Activated CD4-positive, alpha-beta T cell treated with anti-CD3 and anti-CD28 coated beads, Interleukin-2, Interleukin-4, amounts not matched to agents 100 ng/mL and 50 ng/mL, durations not matched to agents 16 hours and 8 hours (primary cell): ENCODE measurements around the gene SOX6.
A peak's percentile ranks its signal among the peaks of the same experiment; 100 is the strongest.

ENCODE experiments used
- DNase-seq: peaks from one replicate; pipeline ENCODE4 v3.0.0-alpha.2; 2020; ENCODE audit warnings: low spot score

SOX6 gene

DNA sequence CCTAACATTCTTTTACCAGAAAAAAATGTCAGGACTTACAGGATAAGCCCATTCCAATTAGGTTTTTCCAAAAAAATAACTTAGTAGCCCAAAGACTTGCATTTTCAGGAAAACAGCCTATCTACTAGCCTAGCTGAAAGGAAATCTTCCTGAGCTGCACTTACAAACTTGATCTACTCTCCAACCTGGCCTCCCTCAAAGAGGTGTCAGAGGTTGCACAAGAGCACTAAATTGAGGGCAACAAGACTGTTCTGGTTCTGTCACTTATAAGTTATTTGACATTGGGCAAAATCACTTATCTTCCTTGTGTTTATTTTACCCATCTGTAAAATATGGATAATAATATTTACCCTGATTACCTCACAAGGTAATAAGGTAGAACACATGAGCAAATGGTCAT lies 7.9 kb upstream of the SOX6 start:
- DNase-seq = no peak

DNA sequence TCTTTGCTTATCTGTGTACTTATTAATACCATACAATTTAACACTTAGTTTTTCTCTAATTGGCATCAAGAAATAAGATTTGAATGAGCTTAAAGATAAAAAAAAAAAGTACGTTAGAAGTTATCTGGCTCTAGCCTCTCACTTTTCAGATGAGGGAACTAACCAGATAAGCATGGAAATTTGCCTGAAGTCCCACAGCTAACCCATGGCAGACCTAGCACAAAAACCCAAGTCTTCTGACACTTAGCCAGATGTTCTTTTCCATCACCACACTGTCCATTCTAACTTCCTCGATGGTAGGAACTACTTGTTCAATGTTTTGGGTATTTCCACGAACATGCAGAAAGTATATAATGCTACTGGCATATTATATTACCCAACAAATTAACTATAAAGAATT lies 7.4 kb upstream of the SOX6 start:
- no peak for DNase-seq

DNA sequence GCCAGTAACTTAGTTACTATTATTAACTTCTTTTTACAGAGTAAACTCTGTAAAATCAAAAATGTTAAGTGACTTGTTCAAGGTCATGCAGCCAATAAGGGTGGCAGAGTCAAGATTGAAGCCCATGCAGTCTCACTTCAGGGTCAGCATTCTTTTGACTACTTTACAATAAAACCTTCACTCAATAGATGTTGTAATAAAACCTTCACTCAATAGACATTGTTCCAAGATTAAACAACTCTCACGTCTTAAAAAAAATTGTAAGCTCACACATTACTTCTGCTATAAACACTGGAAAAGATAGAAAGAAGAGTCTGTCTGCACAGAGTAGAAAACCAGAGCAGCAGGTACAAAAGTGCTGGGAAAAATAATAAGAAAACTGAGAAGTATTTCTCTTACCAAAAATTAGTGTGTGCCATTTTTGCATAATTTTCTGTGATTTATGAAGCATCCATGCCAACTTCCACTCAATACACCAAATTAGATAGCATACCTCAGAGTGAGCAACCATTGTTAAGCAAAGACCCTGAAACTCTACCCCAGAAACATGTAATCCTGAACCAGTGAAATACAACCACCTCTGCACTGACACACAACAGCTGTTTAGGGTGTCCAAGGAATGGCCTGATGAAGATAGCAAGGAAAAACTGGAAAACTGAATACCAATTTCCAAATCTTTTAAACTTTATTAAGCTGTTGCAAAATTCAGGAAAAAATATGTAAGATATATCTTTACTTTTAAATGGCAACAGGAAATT lies 4.9 kb upstream of the SOX6 start:
- DNase-seq = no peak

DNA sequence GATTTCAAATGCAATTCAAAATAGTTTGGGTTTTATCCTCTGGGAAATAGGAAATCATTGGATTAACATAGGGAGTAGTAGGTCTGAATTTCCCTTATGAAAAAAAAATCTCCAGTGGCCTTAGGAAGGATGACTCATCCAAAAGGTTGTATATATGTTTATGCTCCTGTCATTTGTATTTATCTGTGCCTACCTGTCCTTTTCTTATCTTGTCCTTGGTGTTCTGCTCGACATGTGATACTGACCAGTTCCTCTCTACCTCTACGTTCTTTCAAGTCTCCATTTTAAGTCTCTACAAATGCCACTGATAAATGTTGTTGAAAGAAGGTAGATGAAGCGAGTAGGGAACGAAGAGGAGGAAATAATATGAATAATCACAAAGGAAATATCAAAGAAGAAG lies 3.0 kb upstream of the SOX6 start:
- DNase-seq = no peak

DNA sequence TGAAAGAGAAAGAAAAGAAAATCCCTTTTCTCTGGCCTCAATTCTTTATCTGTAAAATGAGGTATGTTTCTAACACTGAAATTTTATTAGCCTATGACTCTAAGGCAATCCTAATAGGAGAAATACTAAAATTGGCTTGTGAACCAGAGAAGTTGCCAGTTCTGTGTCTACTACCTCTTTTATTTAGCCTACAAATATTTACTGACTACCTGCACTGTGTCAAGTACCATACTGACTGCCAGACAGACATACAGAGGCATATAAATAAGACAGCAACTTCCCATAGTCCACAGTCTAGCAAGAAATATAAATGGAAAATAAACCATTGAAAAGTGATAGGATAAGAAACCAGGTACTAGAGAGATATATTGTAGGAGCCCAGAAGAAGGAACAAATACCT lies 2.4 kb upstream of the SOX6 start:
- DNase-seq = no peak

DNA sequence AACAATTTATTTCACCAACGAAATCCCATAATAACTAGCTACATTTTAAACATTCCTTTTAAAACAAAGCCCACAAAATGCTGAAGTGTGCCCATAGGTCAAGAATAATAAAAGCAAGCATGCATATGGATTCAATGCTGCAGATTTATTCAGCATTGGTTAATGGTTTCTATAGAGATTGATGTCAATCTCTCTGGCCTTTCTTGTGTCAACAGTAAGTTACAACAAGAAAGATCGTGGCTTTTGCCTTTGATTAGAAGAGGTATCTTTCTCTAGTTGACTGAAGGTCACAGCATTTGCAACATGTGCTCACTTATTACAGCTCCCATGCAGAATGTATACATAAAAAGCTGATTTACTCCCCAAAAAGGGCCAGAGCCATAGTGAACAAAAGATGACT lies 1.4 kb upstream of the SOX6 start:
- no peak for DNase-seq

DNA sequence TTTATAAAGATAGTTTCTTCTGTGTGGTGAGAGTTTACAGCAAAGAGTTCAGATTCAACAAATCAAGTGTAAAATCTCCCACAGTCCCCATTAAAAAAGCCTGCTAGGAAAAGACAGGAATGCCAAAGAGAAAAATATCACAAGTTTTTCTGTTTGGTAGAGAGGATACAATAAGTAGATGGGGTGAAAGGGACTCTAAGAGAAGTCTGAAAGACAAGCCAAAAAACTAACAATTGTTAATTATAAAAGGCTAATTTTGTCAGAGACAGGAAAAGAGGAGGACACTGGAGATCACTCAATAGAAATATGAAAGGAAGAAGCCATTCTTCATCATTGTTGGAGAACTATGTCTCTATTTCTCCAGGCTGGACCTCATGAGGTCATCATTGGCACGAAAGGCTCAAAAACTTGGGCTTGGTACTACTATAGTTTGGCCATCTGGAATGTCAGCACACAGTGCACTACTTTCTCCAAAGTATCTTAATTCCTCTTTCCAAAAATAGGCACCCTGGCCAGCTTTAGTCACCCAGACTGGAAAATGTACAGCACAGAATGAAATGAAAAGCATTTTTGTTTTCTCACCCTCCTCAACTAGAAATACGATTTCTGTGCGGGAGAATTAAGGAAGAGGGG lies 531 bp upstream of the SOX6 start:
- no peak for DNase-seq

DNA sequence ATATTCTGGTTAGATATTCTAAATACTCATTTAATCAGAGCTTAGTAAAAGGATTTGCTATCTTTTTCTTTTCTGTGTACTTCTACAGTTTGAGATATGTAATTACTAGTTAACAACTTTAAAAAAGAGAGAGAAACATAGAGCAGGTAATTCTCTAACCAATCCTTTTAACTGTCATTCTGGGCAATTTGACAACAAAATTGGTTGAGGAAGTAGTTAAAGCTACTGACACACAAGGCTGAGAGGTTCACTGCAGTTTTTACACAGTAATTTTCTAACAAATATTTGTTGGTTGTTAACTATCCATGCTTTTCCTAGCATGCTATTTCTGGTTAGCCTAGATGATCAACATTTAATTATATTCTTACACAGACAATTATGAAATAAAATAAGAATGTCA lies 3.6 kb downstream of the SOX6 start:
- DNase-seq = no peak

DNA sequence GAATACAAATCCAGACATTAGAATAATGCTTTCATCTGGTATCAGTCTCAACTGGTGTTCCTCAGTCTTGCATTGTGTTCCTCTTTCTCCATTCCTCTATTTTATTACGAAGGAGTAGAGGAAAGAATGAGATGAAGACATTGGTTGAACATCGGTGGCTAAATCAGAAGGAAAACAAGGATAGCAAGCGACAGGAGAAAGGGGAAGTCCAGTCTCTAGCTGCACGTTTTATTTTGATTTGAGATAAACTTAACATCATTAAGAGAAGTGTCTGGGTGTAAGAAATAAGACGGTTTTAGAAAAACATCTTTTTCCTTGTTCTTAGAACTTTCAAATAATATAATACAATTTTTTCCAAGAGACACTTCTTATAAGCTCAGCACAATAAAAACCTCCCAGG lies 6.2 kb downstream of the SOX6 start:
- DNase-seq = no peak

DNA sequence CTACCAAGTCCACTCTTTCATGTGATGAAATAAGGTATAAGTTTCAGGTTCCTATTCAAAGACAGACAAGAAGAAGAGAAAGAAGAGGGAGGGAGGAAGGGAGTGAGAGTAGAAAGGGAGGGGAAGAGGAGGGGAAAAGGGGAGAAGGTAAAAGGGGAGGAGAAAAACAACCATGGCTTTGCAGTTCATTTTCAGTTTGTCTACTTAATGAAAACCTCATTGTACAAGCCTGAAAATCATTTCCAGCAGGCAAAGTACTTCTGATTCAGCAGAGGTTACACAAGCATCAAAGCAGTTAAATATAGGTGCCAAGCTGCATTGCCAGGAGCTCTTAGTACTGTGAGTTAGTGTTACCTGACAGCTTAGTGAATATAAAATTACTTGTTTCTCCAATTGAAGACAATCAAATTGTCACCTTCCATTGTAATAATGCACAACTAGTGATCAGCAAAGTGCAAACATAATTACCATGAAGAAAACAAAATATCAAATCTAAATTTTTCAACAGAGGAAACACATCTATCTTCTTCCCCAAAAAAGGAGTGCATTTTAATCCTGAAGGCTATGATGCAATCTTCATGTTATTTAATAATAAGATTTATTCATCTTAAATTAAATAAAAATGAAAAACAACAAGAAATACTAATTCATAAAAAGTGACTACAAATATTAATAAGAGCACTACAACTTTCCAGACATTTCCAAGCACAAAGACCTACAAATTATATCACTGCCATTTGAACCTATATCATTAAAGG lies 8.2 kb downstream of the SOX6 start:
- DNase-seq = no peak

DNA sequence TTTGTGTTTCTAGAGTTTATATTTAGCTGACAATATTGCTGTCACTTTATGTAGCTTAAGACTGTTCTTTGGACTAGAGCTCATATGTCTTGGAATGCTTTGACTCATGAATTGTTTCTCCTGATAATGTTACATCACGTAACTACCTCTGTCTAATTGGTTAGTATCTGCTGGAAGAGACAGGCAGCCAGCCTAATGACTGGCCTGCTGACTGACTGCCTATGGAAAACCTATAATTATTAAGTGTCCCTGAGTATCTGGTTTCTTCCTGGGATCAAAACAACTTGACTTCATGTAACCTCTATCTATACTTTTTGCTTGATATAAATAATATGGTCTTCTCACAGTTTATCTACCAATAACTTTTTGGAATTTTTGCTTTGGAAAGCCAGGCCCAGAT lies 9.4 kb downstream of the SOX6 start:
- no peak for DNase-seq

DNA sequence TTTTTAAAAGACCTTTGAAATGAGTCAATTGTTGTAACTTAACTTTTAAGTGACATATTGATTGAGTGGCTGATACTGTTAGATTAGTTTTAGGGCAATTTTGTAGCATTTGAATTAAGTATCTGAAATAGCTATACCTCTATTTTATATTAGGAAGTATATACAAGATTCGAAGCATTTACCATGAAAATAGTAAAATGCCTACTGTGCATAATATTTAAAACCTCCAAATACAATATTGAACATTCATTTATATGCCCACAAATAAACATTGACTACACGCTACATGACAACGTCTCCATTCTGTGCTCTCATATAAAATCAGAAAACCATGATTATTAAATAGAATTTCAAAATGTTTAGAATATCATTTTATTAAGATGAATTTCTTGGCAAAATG lies 14.5 kb downstream of the SOX6 start:
- DNase-seq = no peak

DNA sequence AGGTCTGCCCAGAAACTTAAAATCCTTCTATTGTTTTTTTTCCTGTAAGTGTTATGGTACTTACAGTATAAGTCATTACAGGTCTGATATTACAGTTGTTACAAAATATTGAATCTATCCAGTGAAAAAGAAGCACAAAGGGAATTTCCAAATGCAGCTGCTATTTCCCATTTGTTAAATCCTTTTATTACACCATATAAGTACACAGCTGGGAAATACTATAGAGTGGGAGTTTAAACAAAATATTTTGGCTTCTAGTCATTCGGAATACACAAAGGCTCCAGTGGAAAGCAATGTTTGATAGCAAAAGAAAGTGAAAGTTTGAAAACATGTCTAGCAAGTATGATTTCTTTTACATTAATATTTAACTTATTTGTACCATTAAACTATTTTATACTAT lies 18.0 kb downstream of the SOX6 start:
- no peak for DNase-seq

DNA sequence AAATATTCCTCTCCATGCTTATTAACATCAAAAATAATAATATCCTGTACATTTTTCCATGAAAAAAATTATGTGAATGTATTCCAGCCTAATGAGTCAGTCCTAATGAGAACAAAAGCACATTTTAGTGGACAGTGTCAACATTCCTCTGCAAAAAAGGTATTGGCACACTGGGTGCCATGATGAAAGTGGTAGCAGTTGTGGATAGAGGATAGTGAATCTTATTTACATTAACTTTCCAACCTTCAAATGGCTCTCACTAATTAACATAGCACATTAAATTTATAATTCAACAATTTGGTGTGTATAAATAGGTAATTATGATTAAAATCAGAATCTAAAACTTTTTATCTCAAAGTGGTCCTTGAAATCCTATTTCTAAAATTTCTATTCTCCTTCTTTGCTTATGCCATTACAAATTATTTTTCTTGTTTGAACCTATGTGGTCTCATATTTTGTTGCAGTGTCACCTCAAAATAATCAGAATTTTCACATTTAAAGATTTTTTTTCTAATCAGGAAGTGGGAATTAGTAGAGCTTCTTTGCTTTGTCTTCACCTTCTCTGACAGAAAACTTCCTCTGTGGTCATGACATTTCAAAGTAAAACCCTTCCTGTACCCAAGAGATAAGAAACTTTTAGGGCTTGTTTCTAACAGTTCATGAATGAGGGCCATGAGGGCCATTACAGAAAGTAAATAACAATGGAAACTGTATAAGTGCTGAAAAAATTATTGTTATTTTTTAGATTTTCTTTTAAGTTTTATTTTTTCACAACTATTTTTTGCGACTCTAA lies 18.7 kb downstream of the SOX6 start:
- DNase-seq = no peak

DNA sequence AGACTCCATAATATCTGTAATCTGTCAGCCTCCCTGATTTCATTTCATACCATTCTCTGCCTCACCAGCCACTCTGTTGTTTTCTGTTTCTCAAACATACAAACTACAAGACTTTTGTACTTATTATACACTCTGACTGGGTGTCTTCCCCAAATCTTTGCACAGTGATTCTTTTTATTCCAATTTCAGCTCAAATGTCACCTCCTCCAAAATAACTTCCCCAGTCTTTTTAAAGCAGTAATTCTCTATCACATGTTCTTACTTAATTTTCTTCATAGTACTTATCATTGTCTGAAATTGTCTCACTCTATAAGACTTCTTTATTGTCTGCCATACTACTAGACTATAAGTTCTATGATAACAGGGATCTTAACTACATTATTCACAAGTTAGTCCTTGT lies 19.6 kb downstream of the SOX6 start:
- DNase-seq = no peak

DNA sequence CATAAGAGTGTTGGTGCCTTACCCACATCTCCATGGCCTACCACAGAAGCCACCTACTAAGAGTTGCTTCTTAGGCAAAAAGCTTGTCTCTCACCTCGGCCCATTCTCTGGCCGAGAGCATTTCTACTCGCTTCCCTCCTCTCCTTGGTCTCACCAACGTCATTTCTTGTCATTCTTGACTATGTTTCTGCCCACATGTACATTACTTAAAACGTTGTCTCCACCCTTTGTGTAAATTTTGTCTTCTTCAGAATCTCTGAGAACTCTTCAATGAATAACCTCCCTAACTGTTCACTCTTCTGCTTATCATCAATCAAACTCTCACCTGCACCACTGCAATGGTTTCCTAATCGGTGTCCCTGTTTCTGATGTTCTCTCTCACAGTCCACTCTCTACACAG lies 20.1 kb downstream of the SOX6 start:
- DNase-seq = no peak

DNA sequence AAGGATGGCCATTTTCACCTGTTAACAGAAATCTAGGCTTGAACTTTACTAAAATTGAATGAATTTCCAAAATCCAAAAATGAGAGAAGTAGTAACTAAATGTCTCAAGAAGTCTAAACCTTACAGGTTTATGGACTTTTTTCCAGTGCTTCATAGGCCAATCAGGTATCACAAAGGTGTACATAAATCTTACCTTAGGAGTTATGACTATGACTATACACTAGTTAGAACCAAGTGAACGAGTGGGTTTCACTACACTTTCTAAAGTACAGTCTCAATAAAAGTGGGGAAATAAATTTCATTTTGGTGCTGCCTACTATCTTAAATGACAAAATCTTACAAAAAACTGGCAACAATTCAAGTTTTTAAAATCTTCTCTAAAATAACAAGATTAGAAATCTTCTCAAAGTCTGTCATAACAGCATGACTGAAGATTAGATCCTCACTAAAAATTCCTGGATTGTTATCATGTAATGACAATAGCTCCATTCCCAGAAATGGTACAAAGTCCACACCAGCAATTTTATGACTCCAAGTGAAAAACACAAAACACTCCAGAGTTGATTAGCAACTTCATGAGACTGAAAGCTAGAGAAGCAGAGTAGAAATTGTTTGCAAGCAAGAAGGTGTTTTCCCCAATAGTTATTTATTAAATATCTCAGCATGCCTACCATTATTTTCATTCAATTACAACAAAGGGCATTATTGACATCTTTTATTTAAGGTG lies 20.9 kb downstream of the SOX6 start:
- DNase-seq = no peak

DNA sequence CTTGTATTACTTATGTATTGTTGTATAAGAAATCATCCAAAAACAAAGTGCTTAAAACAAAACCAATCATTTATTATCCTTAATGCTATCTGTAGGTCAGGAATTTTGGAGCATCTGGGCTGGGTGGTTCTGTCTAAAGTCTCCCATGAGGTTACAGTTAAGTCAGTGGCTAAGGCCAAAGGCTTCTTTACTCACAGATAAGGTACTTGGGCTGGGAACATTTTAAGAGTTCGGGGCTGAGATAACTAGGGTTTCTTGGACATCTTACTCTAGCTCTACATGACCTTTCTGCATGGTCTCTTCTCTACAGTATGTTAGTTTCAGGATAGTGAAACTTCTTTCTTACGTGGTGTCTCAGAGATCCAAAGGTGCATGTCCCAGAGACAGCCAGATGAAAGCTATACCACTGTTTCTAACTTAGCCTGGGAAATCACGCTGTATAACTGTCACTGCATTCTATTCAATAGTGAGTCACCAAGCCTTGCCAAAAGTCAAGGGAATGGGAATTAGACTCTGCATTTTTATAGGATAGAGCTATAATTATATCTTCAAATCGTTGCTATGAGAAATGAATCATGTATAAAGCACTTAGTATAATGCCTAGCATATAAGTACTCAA lies 29.6 kb downstream of the SOX6 start:
- DNase-seq = no peak

DNA sequence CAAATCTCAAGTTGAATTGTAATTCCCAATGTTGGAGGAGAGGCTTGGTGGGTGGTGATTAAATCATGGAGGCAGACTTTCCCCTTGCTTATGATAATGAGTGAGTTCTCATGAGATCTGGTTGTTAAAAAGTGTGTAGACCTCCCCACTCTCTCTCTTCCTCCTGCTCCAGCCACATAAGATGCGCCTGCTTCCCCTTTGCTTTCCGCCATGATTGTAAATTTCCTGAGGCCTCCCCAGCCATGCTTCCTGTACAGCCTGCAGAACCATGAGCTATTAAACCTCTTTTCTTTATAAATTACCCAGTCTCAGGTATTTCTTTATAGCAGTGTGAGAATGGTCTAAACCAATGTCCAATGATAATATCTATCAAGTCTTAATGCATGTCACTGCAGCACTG lies 34.2 kb downstream of the SOX6 start:
- no peak for DNase-seq

DNA sequence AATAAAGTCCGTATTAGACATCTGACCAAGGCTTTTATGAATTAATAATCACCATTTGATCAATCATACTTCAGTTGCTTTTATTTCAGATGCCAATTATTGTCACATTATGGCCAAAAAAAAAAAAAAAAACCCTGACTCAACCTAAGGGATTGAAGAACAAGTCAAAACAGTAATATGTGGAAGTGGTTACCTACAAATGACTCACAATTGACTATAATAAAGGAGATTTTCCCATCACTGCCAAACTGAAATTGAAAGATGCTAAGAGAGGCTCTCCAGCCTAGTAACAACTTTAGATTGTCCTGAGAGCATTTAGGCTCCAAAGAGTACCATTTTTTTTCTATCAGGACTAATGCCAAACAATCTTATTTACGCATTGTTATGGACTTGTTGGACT lies 35.2 kb downstream of the SOX6 start:
- peak; percentile 1 for DNase-seq

DNA sequence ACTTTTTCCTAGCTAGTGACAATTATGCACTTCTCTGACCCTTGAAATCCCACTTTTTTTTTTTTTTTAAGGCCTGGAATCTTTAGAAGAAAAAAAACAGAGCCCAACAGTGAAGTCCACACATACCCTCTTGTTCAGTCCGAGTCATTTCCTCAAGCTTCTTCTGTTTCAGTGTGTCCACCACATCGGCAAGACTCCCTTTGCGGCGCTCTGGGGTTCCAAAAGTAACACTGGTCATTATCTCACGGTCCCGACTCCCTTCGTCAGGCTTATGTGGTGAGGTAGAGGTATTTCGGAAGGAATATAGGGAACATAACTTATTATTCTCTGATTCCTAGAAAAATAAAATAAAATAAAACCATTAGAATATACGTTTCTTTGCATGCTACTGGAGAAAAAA lies 38.0 kb downstream of the SOX6 start:
- DNase-seq = no peak

DNA sequence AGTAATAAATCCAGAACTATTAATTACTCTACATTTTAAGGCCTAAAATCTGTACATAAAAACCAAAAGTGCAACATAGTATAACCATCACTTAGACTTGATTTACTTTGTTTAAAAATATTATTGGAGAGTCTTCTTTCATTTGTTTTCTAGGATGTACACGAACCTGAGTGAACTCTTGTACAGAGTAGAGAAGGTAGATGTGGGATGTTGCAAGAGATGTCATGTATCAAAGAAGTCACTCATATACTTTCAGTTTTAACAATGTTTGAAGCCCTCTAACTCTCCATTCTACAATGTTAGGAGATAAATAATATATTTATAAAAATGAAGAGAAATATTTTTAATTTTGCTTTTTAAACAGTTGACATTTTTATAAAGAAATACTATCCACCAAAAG lies 38.6 kb downstream of the SOX6 start:
- no peak for DNase-seq
